Right hindlimb (tissue), 1 donor: ENCODE results near the gene CLIC4.
"Not testable (repeated sequence)": the region's sequence is repeated elsewhere in the genome, so short reads cannot be mapped to it uniquely, and the experiment has no call there.

Experiments used
- DNase-seq: peaks from one replicate; pipeline ENCODE4 v3.0.0-alpha.2; 2018

CLIC4 gene

GRCh38 chr1:24775916-24776315 lies 30.7 kb downstream of the CLIC4 start:
- DNase-seq, result no peak

- DNase-seq, result no peak
These were observed 31.6 kb downstream of the CLIC4 start for GRCh38 chr1:24776821-24777220.

- DNase-seq, result no peak
These were observed 32.9 kb downstream of the CLIC4 start for GRCh38 chr1:24778141-24778540.

- DNase-seq, result not testable (repeated sequence)
These were observed 34.0 kb downstream of the CLIC4 start for GRCh38 chr1:24779199-24779598.

- DNase-seq, result no peak
These were observed 34.6 kb downstream of the CLIC4 start for GRCh38 chr1:24779689-24780464.

GRCh38 chr1:24780626-24781025 lies 35.4 kb downstream of the CLIC4 start:
- not testable (repeated sequence) for DNase-seq

GRCh38 chr1:24782689-24783088 lies 37.4 kb downstream of the CLIC4 start:
- DNase-seq, result no peak

- DNase-seq, result no peak
These were observed 38.5 kb downstream of the CLIC4 start for GRCh38 chr1:24783713-24784112.

- no peak for DNase-seq
These were observed 40.9 kb downstream of the CLIC4 start for GRCh38 chr1:24786191-24786590.

GRCh38 chr1:24790490-24790889 lies 45.2 kb downstream of the CLIC4 start:
- DNase-seq, result no peak

- DNase-seq, result no peak
These were observed 48.3 kb downstream of the CLIC4 start for GRCh38 chr1:24793447-24794129.

- not testable (repeated sequence) for DNase-seq
These were observed 48.9 kb downstream of the CLIC4 start for GRCh38 chr1:24794130-24794502.

GRCh38 chr1:24795236-24795635 lies 50.0 kb downstream of the CLIC4 start:
- no peak for DNase-seq

- no peak for DNase-seq
These were observed 51.3 kb downstream of the CLIC4 start for GRCh38 chr1:24796524-24796923.

- not testable (repeated sequence) for DNase-seq
These were observed 54.0 kb downstream of the CLIC4 start for GRCh38 chr1:24799242-24799641.

GRCh38 chr1:24801176-24801575 lies 55.9 kb downstream of the CLIC4 start:
- no peak for DNase-seq

GRCh38 chr1:24803220-24803619 lies 58.0 kb downstream of the CLIC4 start:
- no peak for DNase-seq

- DNase-seq, result no peak
These were observed 58.8 kb downstream of the CLIC4 start for GRCh38 chr1:24803987-24804530.

GRCh38 chr1:24805534-24806301 lies 60.5 kb downstream of the CLIC4 start:
- DNase-seq, result no peak

- DNase-seq, result no peak
These were observed 61.3 kb downstream of the CLIC4 start for GRCh38 chr1:24806588-24806987.

GRCh38 chr1:24811494-24811893 lies 66.2 kb downstream of the CLIC4 start:
- not testable (repeated sequence) for DNase-seq

GRCh38 chr1:24820221-24820620 lies 75.0 kb downstream of the CLIC4 start:
- not testable (repeated sequence) for DNase-seq

- DNase-seq, result no peak
These were observed 77.6 kb downstream of the CLIC4 start for GRCh38 chr1:24822887-24823286.
